A549 (cell line): Measurements from ENCODE around the gene KRTAP4-4. TPM values are rescaled to one million over a fixed set of nuclear protein-coding genes. Genes with fewer than 3 reads are reported as not detected.

ENCODE experiments used
- ATAC-seq, 2 experiments: fragments of 200-7000 bp in 1 of 2; fragments of >200 bp in 1 of 2; cut with Nextera tagmentation in 1 of 2; cut with Tn5 transposase in 1 of 2; 3 replicates each; pipeline versions ENCODE4 v1.8.0 to v1.9.1; 2018 to 2020; ENCODE audit warnings: mild to moderate bottlenecking in 1 of 2, moderate library complexity in 1 of 2
- CTCF ChIA-PET: fragments of 300-600 bp; sonication (Branson Sonifier 250); formaldehyde crosslinking; extraction: SDS; loops from one replicate; lab custom pipeline; 2021; ENCODE audit warnings: antibody characterized with exemption, inconsistent platforms; lab: Yijun Ruan, JAX
- POLR2A ChIA-PET: fragments of 350-600 bp; formaldehyde crosslinking; extraction: SDS; loops from one replicate; lab custom pipeline; 2021; ENCODE audit warnings: antibody characterized with exemption, inconsistent platforms; lab: Yijun Ruan, JAX
- DNase-seq, 2 experiments: peaks; one replicate each; pipeline versions ENCODE4 v3.0.0 to v3.0.0-alpha.2; 2011 to 2016; ENCODE audit warnings: low read depth in 1 of 2, low spot score in 1 of 2
- FAIRE-seq: peaks from 2 replicates; lab custom pipeline; 2011; peaks lifted over from hg19 to GRCh38; lab: Jason Lieb, UNC
- H3K27ac ChIP-seq, 2 experiments: fragments of >200 bp; sonication (Bioruptor Twin); formaldehyde crosslinking; 3 replicates each; pipeline ENCODE4 v1.5.1; 2016 to 2017
- H3K4me1 ChIP-seq: fragments of >200 bp; sonication (Bioruptor Twin); formaldehyde crosslinking; 3 replicates; pipeline ENCODE4 v1.6.1; 2016
- H3K4me2 ChIP-seq: fragments of >200 bp; sonication (Bioruptor Twin); formaldehyde crosslinking; 3 replicates; pipeline ENCODE4 v1.6.1; 2016
- H3K4me3 ChIP-seq: fragments of >200 bp; sonication (Bioruptor Twin); formaldehyde crosslinking; 3 replicates; pipeline ENCODE4 v1.5.1; 2016
- H3K9me3 ChIP-seq: fragments of >200 bp; sonication (Bioruptor Twin); formaldehyde crosslinking; 3 replicates; pipeline ENCODE4 v1.6.1; 2016
- CBX2 ChIP-seq: fragments of 200-600 bp; sonication (generic); IDR thresholded peaks from 2 replicates; pipeline ENCODE4 v1.6.1; 2016; ENCODE audit warnings: low read depth, mild to moderate bottlenecking, borderline replicate concordance
- CBX8 ChIP-seq: fragments of 200-600 bp; sonication (generic); IDR thresholded peaks from 2 replicates; pipeline ENCODE4 v1.6.1; 2016
- CHD2 ChIP-seq: fragments of 150-350 bp; IDR thresholded peaks from 2 replicates; pipeline ENCODE4 v1.6.1; 2014; ENCODE audit warnings: low read length; ENCODE audit not compliant: partially characterized antibody
- E2F6 ChIP-seq: IDR thresholded peaks from 2 replicates; pipeline ENCODE4 v1.6.1; 2012; ENCODE audit warnings: low read depth, borderline replicate concordance
- EHF ChIP-seq: fragments of 250-450 bp; sonication (Bioruptor Pico); IDR thresholded peaks from 2 replicates; pipeline ENCODE4 v1.5.0; 2020; ENCODE audit warnings: mild to moderate bottlenecking
- EHMT2 ChIP-seq: fragments of 200-600 bp; sonication (generic); IDR thresholded peaks from 2 replicates; pipeline ENCODE4 v1.6.1; 2016; ENCODE audit warnings: antibody characterized with exemption, low read depth, mild to moderate bottlenecking, moderate library complexity
- ELK1 ChIP-seq: fragments of 150-350 bp; IDR thresholded peaks from 2 replicates; pipeline ENCODE4 v1.6.1; 2014; ENCODE audit warnings: low read depth, mild to moderate bottlenecking, low read length
- ESRRA ChIP-seq: fragments of 150-350 bp; IDR thresholded peaks from 2 replicates; pipeline ENCODE4 v1.6.1; 2014; ENCODE audit warnings: mild to moderate bottlenecking, low read length, borderline replicate concordance
- FOSB ChIP-seq: fragments of 250-450 bp; sonication (Bioruptor Pico); IDR thresholded peaks from 2 replicates; pipeline ENCODE4 v1.5.0; 2020; ENCODE audit warnings: mild to moderate bottlenecking, moderate library complexity
- HMGXB4 ChIP-seq: fragments of 250-450 bp; sonication (Bioruptor Pico); IDR thresholded peaks from 2 replicates; pipeline ENCODE4 v1.5.0; 2021; ENCODE audit warnings: mild to moderate bottlenecking, moderate library complexity, borderline replicate concordance
- HOXA7 ChIP-seq: fragments of 250-450 bp; sonication (Bioruptor Pico); IDR thresholded peaks from 2 replicates; pipeline ENCODE4 v1.5.0; 2020; ENCODE audit warnings: mild to moderate bottlenecking, moderate library complexity
- KDM1A ChIP-seq: fragments of 200-600 bp; sonication (generic); IDR thresholded peaks from 2 replicates; pipeline ENCODE4 v1.6.1; 2016; ENCODE audit warnings: low read depth, mild to moderate bottlenecking
- KDM5A ChIP-seq: fragments of 200-600 bp; sonication (generic); IDR thresholded peaks from 2 replicates; pipeline ENCODE4 v1.6.1; 2016; ENCODE audit warnings: antibody characterized with exemption, mild to moderate bottlenecking
- MAX ChIP-seq: IDR thresholded peaks from 2 replicates; pipeline ENCODE4 v1.6.1; 2012
- MYC ChIP-seq: IDR thresholded peaks from 2 replicates; pipeline ENCODE4 v1.6.1; 2012; ENCODE audit warnings: mild to moderate bottlenecking, inconsistent platforms, low read length, improper control_type of control experiment, borderline replicate concordance
- NFE2L2 ChIP-seq: fragments of 150-350 bp; conservative IDR thresholded peaks from 2 replicates; pipeline ENCODE4 v1.6.1; 2014; ENCODE audit warnings: low read length
- NPAS2 ChIP-seq: fragments of 250-450 bp; sonication (Bioruptor Pico); IDR thresholded peaks from 2 replicates; pipeline ENCODE4 v1.8.0; 2022; ENCODE audit warnings: mild to moderate bottlenecking, moderate library complexity, borderline replicate concordance
- PHF8 ChIP-seq: fragments of 200-600 bp; sonication (generic); IDR thresholded peaks from 2 replicates; pipeline ENCODE4 v1.6.1; 2016; ENCODE audit warnings: low read depth, mild to moderate bottlenecking, antibody characterized with exemption, moderate library complexity, borderline replicate concordance
- POLR2A ChIP-seq: IDR thresholded peaks from 2 replicates; pipeline ENCODE4 v1.6.1; 2012; ENCODE audit warnings: mild to moderate bottlenecking, low read length
- RARB ChIP-seq: fragments of 250-450 bp; sonication (Bioruptor Pico); IDR thresholded peaks from 2 replicates; pipeline ENCODE4 v1.8.0; 2021; ENCODE audit warnings: mild to moderate bottlenecking, moderate library complexity
- RCOR1 ChIP-seq: fragments of 150-350 bp; IDR thresholded peaks from 2 replicates; pipeline ENCODE4 v1.6.1; 2014; ENCODE audit warnings: antibody characterized with exemption, low read length, low read depth
- TFCP2L1 ChIP-seq: fragments of 250-450 bp; sonication (Bioruptor Pico); IDR thresholded peaks from 2 replicates; pipeline ENCODE4 v1.5.0; 2021; ENCODE audit warnings: mild to moderate bottlenecking
- TP53 ChIP-seq: fragments of 250-450 bp; sonication (Bioruptor Pico); IDR thresholded peaks from 2 replicates; pipeline ENCODE4 v1.5.0; 2021; ENCODE audit warnings: mild to moderate bottlenecking, moderate library complexity
- ZC3H11A ChIP-seq: fragments of 450-650 bp; IDR thresholded peaks from 2 replicates; pipeline ENCODE4 v1.6.1; 2014; ENCODE audit warnings: antibody characterized with exemption, mild to moderate bottlenecking
- ZSCAN20 ChIP-seq: fragments of 250-450 bp; sonication (Bioruptor Pico); IDR thresholded peaks from 2 replicates; pipeline ENCODE4 v1.8.0; 2022; ENCODE audit warnings: mild to moderate bottlenecking, moderate library complexity
- WGBS: methylation state at CpG from one replicate; pipeline ENCODE4 v1.1.6; 2017; ENCODE audit errors: missing lambda C conversion rate; 5-methylcytosine and 5-hydroxymethylcytosine counted together
- polyA plus RNA-seq, 4 experiments: library from polyadenylated mRNA; depleted of rRNA in 3 of 4; stranded (reverse); fragments of >200 nt; fragmentation: RNase III in 1 of 4; extraction: RNeasy Plus Mini Kit Qiagen cat#74134 plus additional on column Dnase treatment in 1 of 4; gene quantifications; 2 replicates in 3 of 4; 3 replicates in 1 of 4; pipeline ENCODE4 v1.2.3, GENCODE V29; 2011 to 2017
- TF ChIP-seq, protein P1 (sequence below): IDR thresholded peaks from 2 replicates; pipeline ENCODE4 v1.6.1; 2012
- TF ChIP-seq, protein P2 (sequence below): fragments of >200 bp; sonication (Bioruptor Twin); formaldehyde crosslinking; IDR thresholded peaks from 3 replicates; pipeline ENCODE4 v1.5.1; 2016

KRTAP4-4 gene
- polyA plus RNA-seq, 2 of the 4 experiments (the other 2 are of a cell fraction), result not detected

DNA sequence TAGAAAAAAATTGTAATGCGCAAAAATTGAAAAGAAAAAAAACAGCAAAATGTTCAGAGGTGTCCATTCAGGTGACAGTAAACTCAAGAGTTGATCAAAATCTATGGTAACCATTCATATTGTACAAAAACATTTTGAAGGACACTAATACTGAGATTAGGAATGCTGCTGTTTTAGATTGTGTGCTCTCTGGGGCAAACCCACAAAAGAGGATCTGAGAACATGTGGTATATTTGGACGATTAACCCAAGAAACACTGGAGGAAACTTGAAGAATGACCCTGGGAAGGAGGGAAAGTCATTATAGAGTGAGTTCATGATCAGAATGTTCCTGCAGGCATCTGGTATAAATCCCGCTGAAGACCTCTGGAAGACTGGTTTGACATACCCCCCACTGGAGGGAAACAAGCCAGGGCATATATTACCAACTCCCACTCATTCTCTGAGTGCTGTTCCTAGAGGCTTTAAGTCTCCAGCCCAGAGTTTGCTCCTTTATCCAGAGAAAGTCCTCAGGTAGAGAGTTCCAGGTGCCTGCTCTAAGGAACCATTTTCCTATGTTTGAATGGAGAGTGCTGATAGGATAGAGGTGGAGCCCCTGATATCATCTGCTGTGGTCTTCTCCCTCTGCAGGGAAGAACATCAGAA is 16.3 kb upstream of the KRTAP4-4 start:
- Histone ChIP-seq H3K4me3 (no peak overlapping the region), H3K27ac (no peak overlapping the region), H3K4me2 (no peak overlapping the region), H3K9me3 (no peaks in the 10 kb centered on the region), H3K4me1 (no peaks in the 10 kb centered on the region)
- ChIA-PET POLR2A (no interaction called here), CTCF (interaction anchor here (0.6 to 2.4 kb wide), 3 partner anchors 145 to 647 kb away, joined by 3 to 6 read pairs (median 4); no protein-coding TSS in a partner anchor)
- TF ChIP-seq, protein P1, sequence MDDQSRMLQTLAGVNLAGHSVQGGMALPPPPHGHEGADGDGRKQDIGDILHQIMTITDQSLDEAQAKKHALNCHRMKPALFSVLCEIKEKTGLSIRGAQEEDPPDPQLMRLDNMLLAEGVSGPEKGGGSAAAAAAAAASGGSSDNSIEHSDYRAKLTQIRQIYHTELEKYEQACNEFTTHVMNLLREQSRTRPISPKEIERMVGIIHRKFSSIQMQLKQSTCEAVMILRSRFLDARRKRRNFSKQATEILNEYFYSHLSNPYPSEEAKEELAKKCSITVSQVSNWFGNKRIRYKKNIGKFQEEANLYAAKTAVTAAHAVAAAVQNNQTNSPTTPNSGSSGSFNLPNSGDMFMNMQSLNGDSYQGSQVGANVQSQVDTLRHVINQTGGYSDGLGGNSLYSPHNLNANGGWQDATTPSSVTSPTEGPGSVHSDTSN, result no peak
- TF ChIP-seq TFCP2L1 (CRISPR knock-in tag), result no peak
- TF ChIP-seq HOXA7, result no peak
- TF ChIP-seq KDM1A, result no peak
- TF ChIP-seq, protein P2, sequence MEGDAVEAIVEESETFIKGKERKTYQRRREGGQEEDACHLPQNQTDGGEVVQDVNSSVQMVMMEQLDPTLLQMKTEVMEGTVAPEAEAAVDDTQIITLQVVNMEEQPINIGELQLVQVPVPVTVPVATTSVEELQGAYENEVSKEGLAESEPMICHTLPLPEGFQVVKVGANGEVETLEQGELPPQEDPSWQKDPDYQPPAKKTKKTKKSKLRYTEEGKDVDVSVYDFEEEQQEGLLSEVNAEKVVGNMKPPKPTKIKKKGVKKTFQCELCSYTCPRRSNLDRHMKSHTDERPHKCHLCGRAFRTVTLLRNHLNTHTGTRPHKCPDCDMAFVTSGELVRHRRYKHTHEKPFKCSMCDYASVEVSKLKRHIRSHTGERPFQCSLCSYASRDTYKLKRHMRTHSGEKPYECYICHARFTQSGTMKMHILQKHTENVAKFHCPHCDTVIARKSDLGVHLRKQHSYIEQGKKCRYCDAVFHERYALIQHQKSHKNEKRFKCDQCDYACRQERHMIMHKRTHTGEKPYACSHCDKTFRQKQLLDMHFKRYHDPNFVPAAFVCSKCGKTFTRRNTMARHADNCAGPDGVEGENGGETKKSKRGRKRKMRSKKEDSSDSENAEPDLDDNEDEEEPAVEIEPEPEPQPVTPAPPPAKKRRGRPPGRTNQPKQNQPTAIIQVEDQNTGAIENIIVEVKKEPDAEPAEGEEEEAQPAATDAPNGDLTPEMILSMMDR, result no peak
- no peak for TF ChIP-seq PHF8
- TF ChIP-seq FOSB (CRISPR knock-in tag), result no peak
- no peak for TF ChIP-seq RCOR1
- TF ChIP-seq EHF, result no peak
- TF ChIP-seq ZC3H11A, result no peak
- TF ChIP-seq ZSCAN20, result no peak
- no peak for TF ChIP-seq RARB (CRISPR knock-in tag)
- no peak for TF ChIP-seq NFE2L2
- no peak for TF ChIP-seq KDM5A
- no peak for TF ChIP-seq HMGXB4
- no peak for TF ChIP-seq TP53
- no peak for TF ChIP-seq NPAS2
- no peak for TF ChIP-seq ESRRA
- no peak for TF ChIP-seq EHMT2
- FAIRE-seq (no peak), DNase-seq (no peak), ATAC-seq (no peak)
- WGBS, result 76% methylated on average over 3 of the region's 3 CpGs

DNA sequence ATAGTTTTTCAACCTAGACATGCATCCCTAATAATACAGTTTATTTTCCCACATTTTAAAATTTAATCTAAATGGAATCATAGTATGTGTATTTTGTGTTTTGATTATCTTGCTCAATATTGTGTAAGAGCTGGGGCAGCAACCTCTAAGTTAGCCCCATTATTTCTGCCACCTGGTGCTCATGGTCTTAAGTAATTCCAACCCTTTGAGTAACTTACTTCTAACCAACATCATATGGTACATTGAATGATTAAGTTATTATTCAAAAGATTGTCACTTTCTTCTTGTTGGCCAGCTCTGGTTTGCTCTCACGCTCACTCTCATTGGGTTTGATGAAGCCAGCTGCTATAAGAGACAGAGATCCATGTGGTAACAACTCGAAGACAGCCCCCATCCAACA is 11.3 kb upstream of the KRTAP4-4 start:
- CTCF ChIA-PET, result interaction anchor here (1.3 to 1.4 kb wide), 2 partner anchors 150 to 307 kb away, joined by 3 to 5 read pairs; no protein-coding TSS in a partner anchor

More for the DNA sequence above, 11.3 kb upstream of the KRTAP4-4 start:
- DNase-seq (no peak), ATAC-seq (no peak), FAIRE-seq (no peak)
- Histone ChIP-seq H3K9me3 (no peaks in the 10 kb centered on the region), H3K4me2 (no peak overlapping the region), H3K4me1 (no peaks in the 10 kb centered on the region), H3K4me3 (no peak overlapping the region), H3K27ac (no peak overlapping the region)
- TF ChIP-seq ELK1, result no peak
- TF ChIP-seq TFCP2L1 (CRISPR knock-in tag), result no peak
- no peak for TF ChIP-seq POLR2A
- TF ChIP-seq, protein P1, result no peak
- TF ChIP-seq CHD2, result no peak
- no peak for TF ChIP-seq MAX
- no peak for TF ChIP-seq CBX2
- TF ChIP-seq E2F6, result no peak
- TF ChIP-seq CBX8, result no peak
- no peak for TF ChIP-seq MYC
- WGBS, result 59% methylated on average over 2 of the region's 2 CpGs
- POLR2A ChIA-PET, result no interaction called here
